Fibroblast of mammary gland (primary cell): ENCODE data around the gene SH2D3C.

ENCODE experiments used
- DNase-seq: peaks from one replicate; pipeline ENCODE4 v3.0.0-alpha.2; 2010; ENCODE audit warnings: low read depth
- H3K4me3 ChIP-seq: 2 replicates; pipeline ENCODE4 v1.5.1; 2011; ENCODE audit warnings: low read depth, mild to moderate bottlenecking, low read length, moderate library complexity; ENCODE audit not compliant: control insufficient read depth
- TF ChIP-seq, protein P1 (sequence below): conservative IDR thresholded peaks from 2 replicates; pipeline ENCODE4 v1.5.1; 2011; ENCODE audit warnings: low read depth, low read length, inconsistent platforms; ENCODE audit not compliant: control insufficient read depth, insufficient read depth

The SH2D3C gene

GRCh38 chr9:127796225-127796813, 17.9 kb upstream of the SH2D3C start:
- TF ChIP-seq, protein P1, sequence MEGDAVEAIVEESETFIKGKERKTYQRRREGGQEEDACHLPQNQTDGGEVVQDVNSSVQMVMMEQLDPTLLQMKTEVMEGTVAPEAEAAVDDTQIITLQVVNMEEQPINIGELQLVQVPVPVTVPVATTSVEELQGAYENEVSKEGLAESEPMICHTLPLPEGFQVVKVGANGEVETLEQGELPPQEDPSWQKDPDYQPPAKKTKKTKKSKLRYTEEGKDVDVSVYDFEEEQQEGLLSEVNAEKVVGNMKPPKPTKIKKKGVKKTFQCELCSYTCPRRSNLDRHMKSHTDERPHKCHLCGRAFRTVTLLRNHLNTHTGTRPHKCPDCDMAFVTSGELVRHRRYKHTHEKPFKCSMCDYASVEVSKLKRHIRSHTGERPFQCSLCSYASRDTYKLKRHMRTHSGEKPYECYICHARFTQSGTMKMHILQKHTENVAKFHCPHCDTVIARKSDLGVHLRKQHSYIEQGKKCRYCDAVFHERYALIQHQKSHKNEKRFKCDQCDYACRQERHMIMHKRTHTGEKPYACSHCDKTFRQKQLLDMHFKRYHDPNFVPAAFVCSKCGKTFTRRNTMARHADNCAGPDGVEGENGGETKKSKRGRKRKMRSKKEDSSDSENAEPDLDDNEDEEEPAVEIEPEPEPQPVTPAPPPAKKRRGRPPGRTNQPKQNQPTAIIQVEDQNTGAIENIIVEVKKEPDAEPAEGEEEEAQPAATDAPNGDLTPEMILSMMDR, result no peak
- DNase-seq, result peak; percentile 53
- H3K4me3 ChIP-seq, result no peak overlapping the region

GRCh38 chr9:127794001-127794791, 15.7 kb upstream of the SH2D3C start:
- no peak for DNase-seq
- TF ChIP-seq, protein P1, result no peak
- H3K4me3 ChIP-seq, result no peak overlapping the region

- peak; percentile 38 for DNase-seq
- TF ChIP-seq, protein P1, result no peak
- no peak overlapping the region for H3K4me3 ChIP-seq
These were observed 14.7 kb upstream of the SH2D3C start for GRCh38 chr9:127793093-127793708.

DNA sequence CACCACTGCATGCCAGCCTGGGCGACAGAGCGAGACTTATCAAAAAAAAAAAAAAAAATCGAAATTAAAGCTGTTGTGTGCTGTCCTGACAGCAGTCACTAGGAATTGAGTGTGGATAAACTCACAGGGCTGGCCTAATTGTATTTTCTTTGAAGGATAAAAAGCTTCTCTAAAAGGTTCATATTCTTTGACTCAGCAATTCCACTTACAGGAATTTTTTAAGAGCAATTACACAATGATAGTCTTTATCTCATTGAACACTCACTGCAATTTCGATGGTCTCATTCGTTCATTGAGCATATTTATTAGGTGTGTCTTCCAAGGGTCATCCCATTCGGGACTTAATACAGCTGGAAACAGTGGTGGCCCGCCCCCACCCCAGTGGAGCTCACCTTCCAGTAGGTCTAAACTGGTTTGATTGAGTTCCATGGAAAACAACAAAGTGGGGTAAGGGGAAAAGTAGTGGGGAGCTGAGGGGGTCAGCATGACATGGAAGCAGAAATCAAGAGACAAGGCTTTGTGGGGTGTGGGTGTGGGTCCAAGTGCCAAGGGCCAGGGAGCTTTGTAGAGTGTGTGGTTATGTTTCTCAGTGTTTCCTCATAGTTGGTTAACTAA, 14.1 kb upstream of the SH2D3C start:
- no peak overlapping the region for H3K4me3 ChIP-seq
- TF ChIP-seq, protein P1, result no peak
- no peak for DNase-seq

- no peak overlapping the region for H3K4me3 ChIP-seq
- TF ChIP-seq, protein P1, result no peak
- no peak for DNase-seq
These were observed 12.6 kb upstream of the SH2D3C start for GRCh38 chr9:127791085-127791484.

- DNase-seq, result no peak
- TF ChIP-seq, protein P1, result no peak
- no peak overlapping the region for H3K4me3 ChIP-seq
These were observed 11.8 kb upstream of the SH2D3C start for GRCh38 chr9:127790094-127790855.
